WTC11 (cell line): ENCODE measurements around the gene CCDC28A.

Experiments used
- ATF3 ChIP-seq: sonication (generic); formaldehyde crosslinking; conservative IDR thresholded peaks from 2 replicates; pipeline ENCODE4 v1.8.1; 2022; ENCODE audit warnings: mild to moderate bottlenecking, missing genetic modification reagents
- CTCF ChIP-seq: fragments of 200-600 bp; IDR thresholded peaks from 2 replicates; pipeline ENCODE4 v1.8.0; 2022; ENCODE audit warnings: antibody characterized with exemption
- ELF4 ChIP-seq: sonication (generic); formaldehyde crosslinking; IDR thresholded peaks from 2 replicates; pipeline ENCODE4 v1.8.1; 2022; ENCODE audit warnings: low read depth, mild to moderate bottlenecking, moderate library complexity, missing genetic modification reagents
- ESRRA ChIP-seq: sonication (generic); formaldehyde crosslinking; IDR thresholded peaks from 2 replicates; pipeline ENCODE4 v1.8.1; 2022; ENCODE audit warnings: mild to moderate bottlenecking, missing genetic modification reagents, borderline replicate concordance
- MAX ChIP-seq: sonication (generic); formaldehyde crosslinking; IDR thresholded peaks from 2 replicates; pipeline ENCODE4 v1.8.0; 2022; ENCODE audit warnings: mild to moderate bottlenecking, missing genetic modification reagents
- NR2C2 ChIP-seq: sonication (generic); formaldehyde crosslinking; IDR thresholded peaks from 2 replicates; pipeline ENCODE4 v1.8.0; 2022; ENCODE audit warnings: mild to moderate bottlenecking, missing genetic modification reagents
- PREB ChIP-seq: sonication (generic); formaldehyde crosslinking; IDR thresholded peaks from 2 replicates; pipeline ENCODE4 v1.8.1; 2022; ENCODE audit warnings: mild to moderate bottlenecking, missing genetic modification reagents, moderate library complexity, borderline replicate concordance
- SP1 ChIP-seq: sonication (generic); formaldehyde crosslinking; conservative IDR thresholded peaks from 2 replicates; pipeline ENCODE4 v1.8.1; 2022; ENCODE audit warnings: missing genetic modification reagents
- TEAD1 ChIP-seq: sonication (generic); formaldehyde crosslinking; IDR thresholded peaks from 2 replicates; pipeline ENCODE4 v1.8.0; 2022; ENCODE audit warnings: mild to moderate bottlenecking, missing genetic modification reagents
- ZNF121 ChIP-seq: sonication (generic); formaldehyde crosslinking; IDR thresholded peaks from 2 replicates; pipeline ENCODE4 v1.8.0; 2023; ENCODE audit warnings: missing genetic modification reagents
- ZNF425 ChIP-seq: fragments of 250-450 bp; sonication (Bioruptor Pico); conservative IDR thresholded peaks from 2 replicates; pipeline ENCODE4 v1.9.0; 2021; ENCODE audit warnings: mild to moderate bottlenecking

GRCh38 chr6:138772596-138773176 is 883 bp upstream of the CCDC28A start:
- no peak for TF ChIP-seq CTCF
- no peak for TF ChIP-seq ELF4 (CRISPR knock-in tag)
- no peak for TF ChIP-seq ZNF121 (CRISPR knock-in tag)
- TF ChIP-seq MAX (CRISPR knock-in tag), result no peak
- TF ChIP-seq ESRRA (CRISPR knock-in tag), result no peak
- no peak for TF ChIP-seq NR2C2 (CRISPR knock-in tag)
- no peak for TF ChIP-seq PREB (CRISPR knock-in tag)
- no peak for TF ChIP-seq ZNF425 (CRISPR knock-in tag)
- no peak for TF ChIP-seq SP1 (CRISPR knock-in tag)
- no peak for TF ChIP-seq ATF3 (CRISPR knock-in tag)
- TF ChIP-seq TEAD1 (CRISPR knock-in tag), result no peak
